ENCODE measurements around the gene F5. TPM values are rescaled to one million over a fixed set of nuclear protein-coding genes. Genes with fewer than 3 reads are reported as not detected.
A peak's percentile ranks its signal among the peaks of the same experiment; 100 is the strongest.

The F5 gene
- total and polyA plus RNA-seq, 2 experiments from 2014 or later: 0.16 TPM; not detected in 1

DNA sequence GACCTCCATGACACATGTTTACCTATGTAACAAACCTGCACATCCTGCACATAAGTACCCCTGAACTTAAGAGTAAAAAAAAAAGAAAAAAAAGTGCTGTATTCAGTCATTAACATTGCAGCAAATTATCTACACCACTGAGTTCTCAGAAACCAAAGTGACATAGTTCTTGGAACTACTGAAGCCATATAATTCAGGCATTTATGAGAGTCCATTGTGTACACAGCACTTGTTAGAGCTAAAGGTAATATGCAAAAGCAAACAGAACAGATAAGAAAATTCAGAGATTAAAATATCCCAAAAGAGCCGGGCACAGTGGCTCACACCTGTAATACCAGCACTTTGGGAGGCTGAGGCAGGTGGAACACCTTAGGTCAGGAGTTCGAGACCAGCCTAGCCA is 38.0 kb downstream of the F5 start (continued):
- TF ChIP-seq JUNB (IDR thresholded peaks at IDR 0.05; ENCODE audit: unreplicated experiment): no peak
- TF ChIP-seq EZH2 (IDR thresholded peaks at IDR 0.05; ENCODE audit: low read depth, unreplicated experiment): no peak
- TF ChIP-seq CREB1 (CRISPR knock-in tag; IDR thresholded peaks at IDR 0.05; ENCODE audit: low read depth): no peak
- no peak for TF ChIP-seq POLR2AphosphoS5 (IDR thresholded peaks at IDR 0.05; ENCODE audit: low read depth)
- no peak for TF ChIP-seq EZH2phosphoT487 (IDR thresholded peaks at IDR 0.05; ENCODE audit: unreplicated experiment)
- TF ChIP-seq, protein P1, sequence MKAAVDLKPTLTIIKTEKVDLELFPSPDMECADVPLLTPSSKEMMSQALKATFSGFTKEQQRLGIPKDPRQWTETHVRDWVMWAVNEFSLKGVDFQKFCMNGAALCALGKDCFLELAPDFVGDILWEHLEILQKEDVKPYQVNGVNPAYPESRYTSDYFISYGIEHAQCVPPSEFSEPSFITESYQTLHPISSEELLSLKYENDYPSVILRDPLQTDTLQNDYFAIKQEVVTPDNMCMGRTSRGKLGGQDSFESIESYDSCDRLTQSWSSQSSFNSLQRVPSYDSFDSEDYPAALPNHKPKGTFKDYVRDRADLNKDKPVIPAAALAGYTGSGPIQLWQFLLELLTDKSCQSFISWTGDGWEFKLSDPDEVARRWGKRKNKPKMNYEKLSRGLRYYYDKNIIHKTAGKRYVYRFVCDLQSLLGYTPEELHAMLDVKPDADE (IDR thresholded peaks at IDR 0.05): no peak

DNA sequence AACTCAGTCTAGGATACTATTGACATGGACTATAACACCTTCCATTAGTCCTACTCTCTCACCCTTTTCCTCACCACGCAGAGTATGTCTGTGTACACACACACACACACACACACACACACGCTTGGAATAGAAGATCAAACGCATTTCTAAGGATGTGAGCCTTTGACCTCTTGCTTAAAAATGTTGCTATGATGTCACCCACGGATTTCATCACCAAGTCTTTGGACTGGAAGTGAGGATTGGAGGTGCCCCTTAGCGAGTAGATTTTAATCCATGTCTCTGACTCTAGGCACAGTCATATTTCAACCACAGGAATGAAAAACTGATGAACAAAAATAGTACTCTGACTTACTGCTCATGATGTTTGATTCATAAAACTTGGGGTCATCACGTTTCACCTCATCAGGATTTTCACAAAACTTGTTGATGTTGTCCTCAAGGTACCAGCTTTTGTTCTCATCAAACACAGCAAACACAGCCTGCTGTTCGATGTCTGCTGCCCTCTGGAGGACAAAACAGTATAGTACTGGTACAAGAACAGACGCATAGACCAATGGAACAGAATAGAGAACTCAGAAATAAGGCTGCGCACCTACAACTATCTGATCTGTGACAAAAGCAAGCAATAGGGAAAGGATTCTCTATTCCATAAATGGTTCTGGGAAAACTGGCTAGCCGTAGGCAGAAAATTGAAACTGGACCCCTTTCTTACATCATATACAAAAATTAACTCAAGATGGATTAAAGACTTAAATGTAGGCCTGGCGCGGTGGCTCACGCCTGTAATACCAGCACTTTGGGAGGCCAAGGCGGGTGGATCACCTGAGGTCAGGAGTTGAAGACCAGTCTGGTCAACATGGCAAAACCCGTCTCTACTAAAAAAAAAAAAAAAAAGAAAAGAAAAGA is 39.9 kb downstream of the F5 start:
- Histone ChIP-seq H3K27ac (ENCODE audit: low read depth) (no peak overlapping the region), H3K27me3 (ENCODE audit: insufficient read depth) (no peaks in the 10 kb centered on the region), H3K36me3 (ENCODE audit: insufficient read depth) (no peaks in the 10 kb centered on the region), H4K20me1 (replicated peaks; ENCODE audit: insufficient read depth) (no peaks in the 10 kb centered on the region; the same call in 1 of the 2 replicates), H2AFZ (peak overlapping the region; percentile 0; the same call in 1 of the 2 replicates), H3K4me3 (no peak overlapping the region), H3K79me2 (replicated peaks; ENCODE audit: insufficient read depth) (no peaks in the 10 kb centered on the region), H3K9me2 (ENCODE audit: insufficient read depth) (no peaks in the 10 kb centered on the region), H3K4me2 (no peak overlapping the region), H3K4me1 (ENCODE audit: insufficient read depth) (no peaks in the 10 kb centered on the region), H3F3A (replicated peaks; ENCODE audit: low read depth) (no peaks in the 10 kb centered on the region)
- DNase-seq (ENCODE audit: low spot score) (peak; percentile 90), ATAC-seq (peak; percentile 95)
- TF ChIP-seq ZNF114 (CRISPR knock-in tag; IDR thresholded peaks at IDR 0.05): no peak
- TF ChIP-seq, protein P1 (IDR thresholded peaks at IDR 0.05): no peak
- TF ChIP-seq, protein P2, sequence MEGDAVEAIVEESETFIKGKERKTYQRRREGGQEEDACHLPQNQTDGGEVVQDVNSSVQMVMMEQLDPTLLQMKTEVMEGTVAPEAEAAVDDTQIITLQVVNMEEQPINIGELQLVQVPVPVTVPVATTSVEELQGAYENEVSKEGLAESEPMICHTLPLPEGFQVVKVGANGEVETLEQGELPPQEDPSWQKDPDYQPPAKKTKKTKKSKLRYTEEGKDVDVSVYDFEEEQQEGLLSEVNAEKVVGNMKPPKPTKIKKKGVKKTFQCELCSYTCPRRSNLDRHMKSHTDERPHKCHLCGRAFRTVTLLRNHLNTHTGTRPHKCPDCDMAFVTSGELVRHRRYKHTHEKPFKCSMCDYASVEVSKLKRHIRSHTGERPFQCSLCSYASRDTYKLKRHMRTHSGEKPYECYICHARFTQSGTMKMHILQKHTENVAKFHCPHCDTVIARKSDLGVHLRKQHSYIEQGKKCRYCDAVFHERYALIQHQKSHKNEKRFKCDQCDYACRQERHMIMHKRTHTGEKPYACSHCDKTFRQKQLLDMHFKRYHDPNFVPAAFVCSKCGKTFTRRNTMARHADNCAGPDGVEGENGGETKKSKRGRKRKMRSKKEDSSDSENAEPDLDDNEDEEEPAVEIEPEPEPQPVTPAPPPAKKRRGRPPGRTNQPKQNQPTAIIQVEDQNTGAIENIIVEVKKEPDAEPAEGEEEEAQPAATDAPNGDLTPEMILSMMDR (conservative IDR thresholded peaks at IDR 0.05; ENCODE audit: low read depth in 2 of 2): peak; percentile 91 to 97
- TF ChIP-seq STAT1 (IDR thresholded peaks at IDR 0.05; ENCODE audit: unreplicated experiment): no peak
- Mint-ChIP-seq H3K9me3 (no peaks in the 10 kb centered on the region), H3K4me1 (no peaks in the 10 kb centered on the region), H3K27me3 (ENCODE audit: insufficient read depth, low read depth, poor library complexity) (no peaks in the 10 kb centered on the region), H3K36me3 (ENCODE audit: low read depth) (no peaks in the 10 kb centered on the region), H3K4me3 (no peak overlapping the region), H3K27ac (no peak overlapping the region)
